Stimulated activated naive CD4-positive, alpha-beta T cell (primary cell): ENCODE measurements around the gene WBP4.
"Not testable (repeated sequence)": the region's sequence is repeated elsewhere in the genome, so short reads cannot be mapped to it uniquely, and the experiment has no call there.

Experiments used
- DNase-seq, 6 experiments: peaks; one replicate each; lab custom pipeline; 2025; lab: John Stamatoyannopoulos, UW

WBP4 gene, protein sequence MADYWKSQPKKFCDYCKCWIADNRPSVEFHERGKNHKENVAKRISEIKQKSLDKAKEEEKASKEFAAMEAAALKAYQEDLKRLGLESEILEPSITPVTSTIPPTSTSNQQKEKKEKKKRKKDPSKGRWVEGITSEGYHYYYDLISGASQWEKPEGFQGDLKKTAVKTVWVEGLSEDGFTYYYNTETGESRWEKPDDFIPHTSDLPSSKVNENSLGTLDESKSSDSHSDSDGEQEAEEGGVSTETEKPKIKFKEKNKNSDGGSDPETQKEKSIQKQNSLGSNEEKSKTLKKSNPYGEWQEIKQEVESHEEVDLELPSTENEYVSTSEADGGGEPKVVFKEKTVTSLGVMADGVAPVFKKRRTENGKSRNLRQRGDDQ

DNA sequence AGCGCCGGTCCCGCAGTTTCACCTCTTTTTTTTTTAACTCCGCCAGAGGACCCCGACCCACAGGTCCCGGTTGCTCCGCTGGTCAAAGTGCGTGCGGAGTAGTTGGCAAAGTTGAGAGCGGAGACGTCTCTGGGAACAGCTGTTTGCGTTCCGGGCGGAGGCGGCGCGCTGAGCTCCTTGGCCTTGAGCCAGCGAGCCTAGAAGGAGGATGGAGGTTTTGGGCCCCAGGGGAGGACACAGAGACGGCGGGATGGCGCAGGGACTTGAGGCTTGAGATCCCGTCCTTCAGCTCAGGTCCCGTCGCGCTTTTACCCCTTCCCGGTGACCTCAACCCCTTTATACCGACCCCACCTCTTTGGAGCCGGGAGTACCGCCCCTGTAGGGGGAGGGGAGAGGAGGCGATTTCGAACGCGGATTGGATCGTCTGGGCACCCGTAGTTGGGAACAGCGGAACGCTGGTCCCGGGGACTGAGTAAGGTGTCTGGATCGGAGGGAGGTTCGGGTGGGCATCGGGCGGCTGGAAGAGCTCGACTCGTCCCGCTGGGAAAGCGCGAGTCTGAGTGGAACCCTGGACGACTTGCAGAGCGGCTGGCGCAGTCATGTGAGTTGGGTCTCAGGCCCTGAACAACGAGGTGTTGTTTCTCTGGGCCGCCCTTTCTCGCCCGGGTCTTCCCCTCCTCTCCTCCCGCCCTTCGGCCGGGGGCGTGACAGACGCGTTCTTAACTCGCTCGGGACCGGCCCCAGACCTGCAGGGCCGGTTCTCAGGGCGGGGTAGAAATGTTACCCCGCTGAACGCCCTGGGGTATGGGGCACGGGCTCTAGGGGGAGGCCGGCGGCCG lies at the start of gene WBP4:
WBP4 (plus strand) TSS at position 435 of the 839 bp plus-strand sequence; CDS start at position 600, 165 bp downstream.
- DNase-seq = peak; percentile 83 to 99 (median 94)

DNA sequence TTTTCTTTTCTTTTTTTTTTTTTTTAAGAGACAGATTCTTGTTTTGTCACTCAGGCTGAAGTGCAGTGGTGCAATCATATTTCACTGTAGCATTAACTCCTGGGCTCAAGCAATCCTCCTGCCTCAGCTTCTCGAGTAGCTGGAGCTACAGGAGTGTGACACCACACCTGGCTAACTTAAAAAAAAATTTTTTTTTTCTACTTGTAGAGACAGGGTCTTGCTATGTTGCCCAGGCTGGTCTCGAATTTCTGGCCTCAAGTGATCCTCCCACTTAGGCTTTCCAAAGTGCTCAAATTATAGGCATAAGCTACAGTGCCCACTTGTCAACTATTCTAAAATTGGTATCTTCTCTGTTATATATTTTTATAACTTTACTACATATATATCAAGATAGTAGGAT lies 48.8 kb upstream of the WBP4 start:
- DNase-seq = no peak

DNA sequence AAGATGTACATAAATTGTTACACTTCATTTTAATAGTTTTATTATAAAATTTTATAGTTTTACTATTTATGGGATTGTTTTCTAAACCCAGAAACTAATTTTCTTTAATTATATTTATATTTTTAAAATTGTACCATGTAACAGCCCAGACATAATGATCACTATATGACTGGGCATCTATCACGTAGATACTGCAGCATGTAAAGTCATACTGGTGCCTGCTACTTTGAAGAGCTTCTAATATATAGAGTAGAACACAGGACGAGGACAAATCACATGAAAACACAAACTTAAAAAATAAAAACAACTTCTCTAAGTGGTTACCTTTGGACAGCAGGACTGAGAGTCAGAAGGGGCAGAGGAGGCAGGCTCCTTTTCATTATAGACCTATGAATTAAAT lies 47.5 kb upstream of the WBP4 start:
- DNase-seq = no peak

DNA sequence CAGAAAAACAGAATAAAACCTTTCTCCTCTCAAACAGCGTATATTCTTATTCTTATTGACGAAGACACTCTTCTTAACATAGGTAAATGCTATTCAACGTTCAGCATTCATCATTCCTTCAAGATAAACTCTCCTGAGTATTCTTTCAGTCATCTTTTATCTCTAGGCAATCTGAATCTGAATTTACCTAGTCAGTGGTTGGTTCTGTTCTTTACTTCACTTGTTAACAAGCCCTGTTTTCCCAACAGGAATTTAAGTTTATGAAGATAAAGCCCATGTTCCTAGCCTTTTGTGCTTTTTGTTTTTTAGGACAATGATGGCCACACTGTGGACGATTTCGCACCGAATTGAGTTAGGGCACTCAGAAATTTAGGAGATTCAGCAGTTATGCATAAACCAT lies 45.4 kb upstream of the WBP4 start:
- DNase-seq = no peak

DNA sequence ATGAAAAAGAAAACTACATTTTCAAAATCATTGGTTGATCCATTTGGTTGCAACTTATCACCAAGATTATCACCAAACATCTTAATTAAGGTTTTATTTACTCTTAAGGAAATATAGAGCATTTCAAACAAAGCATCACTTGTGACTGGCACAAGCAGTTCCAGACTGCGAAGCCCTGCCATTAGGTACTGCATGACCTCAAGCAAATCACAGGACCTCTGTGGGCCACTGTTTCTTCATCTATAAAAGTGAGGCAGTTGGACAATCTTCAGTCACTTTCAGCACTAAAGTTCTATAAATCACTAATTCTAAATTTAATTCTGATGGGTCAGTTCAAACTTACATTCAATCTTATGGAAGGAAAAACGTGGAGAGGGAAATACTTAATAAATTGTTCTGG lies 44.1 kb upstream of the WBP4 start:
- peak in 3 of 6 experiments; percentile 16 to 27 (median 17) for DNase-seq

DNA sequence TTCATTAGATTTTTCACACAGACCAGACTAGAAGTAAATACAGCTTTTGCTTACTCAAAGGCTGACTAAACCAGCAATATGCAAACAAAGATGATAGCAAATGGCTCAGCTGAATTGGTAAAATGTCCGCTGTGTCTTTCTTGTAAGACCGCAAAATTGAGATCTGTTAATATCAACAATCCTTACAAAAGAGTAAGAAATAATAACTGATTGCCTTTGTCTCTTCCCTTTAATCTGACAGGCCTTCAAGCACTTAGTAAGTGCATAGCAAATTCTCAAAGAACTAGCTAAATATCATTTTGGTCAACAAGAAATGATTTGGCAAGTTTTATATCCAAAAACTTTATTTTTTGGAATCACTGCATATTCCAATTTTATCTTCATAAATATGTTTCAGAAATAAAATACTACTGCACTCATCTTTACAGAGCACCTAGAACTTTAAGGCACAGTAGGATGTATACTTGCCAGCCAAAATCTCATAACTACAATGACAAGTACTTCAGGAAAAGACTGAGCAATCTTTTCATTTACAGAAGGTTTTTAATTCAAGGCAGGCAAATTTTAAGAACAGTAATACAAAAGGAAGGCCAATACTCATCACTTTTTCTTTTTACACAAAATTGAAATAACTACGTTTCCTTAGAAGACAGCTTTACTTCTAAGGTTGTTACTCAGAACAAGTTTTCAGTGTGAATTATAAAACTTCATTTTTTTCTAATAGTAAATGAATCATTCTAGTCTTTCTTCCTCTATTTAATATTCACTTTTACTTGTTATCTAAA lies 43.3 kb upstream of the WBP4 start:
- DNase-seq = peak in 1 of 6 experiments; percentile 32

DNA sequence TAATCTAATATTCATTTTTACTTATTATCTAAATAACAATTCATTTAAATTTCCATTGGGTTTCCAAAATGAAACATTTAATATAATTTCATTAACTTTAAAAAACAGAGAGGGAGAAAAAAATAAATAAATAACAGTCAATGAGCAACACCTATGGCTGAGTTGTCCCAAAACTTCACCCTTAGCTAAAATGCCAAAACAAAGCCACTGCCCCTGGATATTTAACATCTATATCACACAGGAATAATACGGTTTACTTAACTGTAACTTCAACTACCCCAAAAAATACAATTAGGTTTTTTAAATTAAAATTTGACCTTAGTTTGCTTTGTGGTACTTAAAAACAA lies 42.7 kb upstream of the WBP4 start:
- no peak for DNase-seq

DNA sequence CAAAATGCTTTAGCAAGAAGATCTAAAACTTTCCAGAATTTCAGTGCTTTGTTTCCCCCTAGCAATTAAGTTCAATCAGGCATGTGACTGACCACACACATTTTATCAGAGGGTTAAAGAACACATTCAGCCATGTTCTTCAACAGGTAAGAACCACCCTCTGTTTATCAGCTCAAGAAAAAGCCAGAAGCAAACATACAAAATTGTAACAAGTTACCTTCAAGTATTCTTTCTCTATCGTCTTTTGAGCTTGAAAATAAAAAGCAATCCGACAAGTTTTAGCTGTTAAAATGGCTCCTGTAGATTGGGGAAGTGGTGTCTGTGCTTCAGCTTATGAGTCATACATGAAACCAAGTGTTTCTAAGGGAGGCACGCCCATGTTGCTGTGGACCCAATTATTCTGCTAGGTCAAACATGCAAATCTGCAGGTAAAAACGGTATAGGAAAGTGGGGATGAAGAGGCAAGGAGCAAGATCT lies 42.3 kb upstream of the WBP4 start, which contains the start of gene ELF1:
ELF1 (minus strand) TSS at position 306 of the 477 bp plus-strand sequence. CDS start 37,262 bp downstream, outside the sequence.
- peak in 5 of 6 experiments; percentile 39 to 77 (median 66) for DNase-seq

DNA sequence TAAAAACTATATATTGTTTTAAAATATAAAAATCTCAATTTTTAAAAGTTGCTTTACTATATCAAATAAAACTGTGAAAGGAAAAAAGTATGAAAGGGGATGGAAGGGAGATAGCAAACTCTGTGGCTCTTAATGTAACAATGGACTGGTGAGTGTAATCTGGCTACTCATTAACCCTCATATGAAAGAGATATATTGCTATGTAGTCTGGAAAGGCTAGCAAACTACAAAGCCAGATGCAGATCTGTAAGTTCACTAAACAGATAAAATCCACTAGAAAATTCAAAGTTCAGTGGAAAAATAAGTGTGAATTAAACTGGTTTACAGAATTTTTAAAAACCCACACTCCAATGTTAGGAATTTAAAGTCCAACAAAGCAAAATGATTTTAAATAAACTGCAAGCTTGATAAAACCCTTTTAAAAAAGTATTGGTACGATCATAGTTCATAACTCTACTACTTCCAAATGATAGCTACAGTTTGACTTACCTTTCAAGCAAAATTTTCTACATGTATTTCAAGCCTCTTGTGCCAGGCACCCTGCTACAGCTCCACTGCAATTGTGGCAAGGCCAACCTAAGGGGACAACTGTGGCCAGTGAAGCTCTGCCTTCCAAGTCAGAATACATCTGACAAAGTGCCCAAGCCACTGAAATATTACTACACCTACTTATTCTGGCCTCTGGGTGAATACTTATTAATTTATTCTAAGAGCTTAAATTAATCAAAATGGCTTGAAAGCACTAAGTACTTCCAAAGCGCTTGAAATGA lies 41.5 kb upstream of the WBP4 start:
- no peak for DNase-seq

DNA sequence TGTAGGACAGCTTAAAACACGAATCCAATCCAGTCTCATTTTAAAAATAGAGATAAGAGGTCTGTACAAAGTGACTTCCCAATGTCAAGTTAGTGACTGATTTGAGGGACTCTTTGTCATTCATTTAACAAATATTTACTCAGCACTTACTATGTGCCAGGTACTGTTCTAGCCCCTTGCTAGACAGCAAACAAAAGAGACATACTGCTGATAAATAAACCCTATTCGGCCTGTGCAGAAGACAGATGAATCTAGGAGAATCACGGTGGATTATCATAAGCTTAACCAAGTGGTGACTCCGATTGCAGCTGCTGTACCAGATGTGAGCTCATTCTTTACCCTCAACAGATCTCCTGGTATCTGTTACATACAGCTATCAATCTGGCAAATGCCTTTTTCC lies 35.8 kb upstream of the WBP4 start:
- no peak for DNase-seq

DNA sequence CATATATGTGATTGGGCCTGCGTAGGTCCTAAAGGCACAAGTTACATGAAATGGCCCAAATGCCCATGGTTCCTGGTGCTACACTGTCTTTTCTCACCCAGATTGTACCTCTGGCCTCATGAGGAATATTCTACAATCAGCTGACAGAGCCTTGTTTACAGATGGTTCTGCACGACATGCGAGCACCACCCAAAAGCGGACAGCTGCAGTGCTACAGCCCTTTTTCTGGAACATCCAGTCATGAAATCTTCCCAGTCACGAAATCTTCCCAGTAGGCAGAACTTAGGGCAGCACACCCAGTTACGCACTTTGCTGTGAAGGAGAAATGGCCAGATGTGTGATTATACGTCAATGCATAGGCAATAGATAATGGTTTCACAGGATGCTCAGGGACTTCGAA lies 34.5 kb upstream of the WBP4 start:
- no peak for DNase-seq

DNA sequence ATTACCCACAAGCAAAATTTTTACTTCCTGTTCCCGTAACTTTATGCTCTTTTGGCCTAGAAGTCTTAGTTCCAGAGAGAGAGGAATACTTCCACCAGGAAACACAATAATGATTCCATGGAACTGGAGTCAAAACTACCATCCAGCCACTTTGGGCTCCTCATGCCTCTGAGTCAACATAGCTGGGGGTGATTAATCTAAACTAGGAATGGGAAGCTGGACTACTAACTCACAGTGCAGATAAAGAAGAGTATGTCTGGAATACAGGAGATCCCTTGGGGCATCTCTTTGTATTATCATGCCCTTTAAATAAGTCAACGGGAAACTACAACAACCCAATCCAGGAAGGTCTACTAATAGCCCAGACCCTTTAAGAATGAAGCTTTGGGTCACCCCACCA lies 33.3 kb upstream of the WBP4 start:
- DNase-seq = no peak

DNA sequence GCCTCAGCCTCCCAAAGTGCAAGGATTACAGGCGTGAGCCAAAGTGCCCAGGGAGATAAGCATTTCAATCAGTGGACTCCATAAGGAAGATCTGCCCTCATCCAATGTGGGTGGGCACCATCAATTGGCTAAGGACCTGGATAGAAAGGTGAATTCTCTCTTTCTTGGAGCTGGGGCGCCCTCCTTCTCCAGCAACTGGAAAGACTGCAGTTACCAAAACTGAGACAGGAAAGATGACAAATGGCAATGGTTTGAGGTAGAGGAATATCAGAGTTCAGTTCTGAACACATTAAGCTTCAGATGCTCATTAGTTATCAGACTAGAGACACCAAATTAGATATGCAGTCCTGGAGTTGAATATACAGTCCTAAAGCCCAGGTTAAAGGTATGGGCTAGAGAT lies 31.7 kb upstream of the WBP4 start:
- DNase-seq = no peak

DNA sequence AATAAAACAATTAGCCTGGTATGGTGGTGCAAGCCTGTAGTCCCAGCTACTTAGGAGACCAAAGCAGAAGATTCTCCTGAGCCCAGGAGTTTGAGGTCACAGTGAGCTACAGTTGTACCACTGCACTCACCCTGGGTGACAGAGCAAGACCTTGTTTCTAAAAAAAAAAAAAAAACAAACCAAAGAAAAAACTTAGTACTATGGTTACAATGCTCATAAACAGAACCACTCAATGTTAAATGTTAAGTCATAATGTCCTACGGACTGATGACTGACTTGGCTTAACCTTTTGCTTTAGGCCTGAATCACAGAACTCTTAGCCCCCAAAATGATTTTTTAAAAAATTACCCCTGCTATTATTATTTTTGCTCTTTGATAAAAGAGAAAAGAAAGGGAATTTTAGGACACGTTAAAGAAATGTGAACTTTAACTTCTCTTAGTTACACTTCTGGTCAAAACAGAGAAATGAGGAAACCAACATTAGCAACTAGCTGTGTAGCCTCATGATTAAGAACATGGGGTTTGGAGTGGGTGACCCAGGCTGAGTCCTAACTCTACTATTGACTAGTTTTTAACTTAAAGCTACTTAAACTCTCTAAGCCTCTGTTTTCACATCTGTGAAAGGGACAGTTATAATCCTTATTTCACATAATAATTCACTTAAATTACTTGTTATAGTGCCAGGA lies 28.5 kb upstream of the WBP4 start:
- no peak for DNase-seq

DNA sequence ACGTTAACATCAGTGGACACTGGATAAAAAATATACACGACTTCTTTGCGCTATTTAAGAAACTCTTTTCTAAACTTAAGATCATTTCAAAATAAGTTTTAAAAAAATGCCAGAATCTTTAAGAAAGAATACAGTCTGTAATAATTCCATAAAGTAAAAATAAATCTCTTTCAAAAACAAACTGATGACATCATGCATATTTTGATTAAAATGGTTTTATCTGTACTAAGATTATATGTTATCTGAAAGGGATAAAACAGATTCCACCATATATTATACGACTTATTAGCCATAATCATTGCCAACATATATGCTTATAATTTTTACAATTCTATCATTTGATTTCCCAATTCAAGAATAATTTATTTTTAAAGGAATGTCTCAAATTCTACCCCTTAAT lies 26.9 kb upstream of the WBP4 start:
- DNase-seq = no peak

DNA sequence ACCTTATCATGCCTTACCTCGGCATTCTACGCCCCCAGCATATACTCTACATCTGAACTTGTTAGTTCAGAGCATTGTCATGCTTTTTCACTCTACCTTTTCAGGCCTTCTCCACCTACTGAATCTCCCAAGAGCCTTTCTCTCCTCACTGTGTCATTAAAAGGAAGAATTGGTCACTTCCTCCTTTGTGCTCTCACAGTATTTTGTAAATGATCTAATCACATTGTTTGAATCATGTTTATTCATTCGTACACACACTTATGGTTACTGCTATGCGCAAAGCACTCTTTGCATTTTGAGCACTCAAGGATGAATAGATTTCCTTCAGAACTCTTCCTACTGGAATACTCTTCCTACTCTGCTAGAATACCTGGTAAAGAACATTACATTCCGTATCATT lies 26.4 kb upstream of the WBP4 start:
- no peak for DNase-seq

DNA sequence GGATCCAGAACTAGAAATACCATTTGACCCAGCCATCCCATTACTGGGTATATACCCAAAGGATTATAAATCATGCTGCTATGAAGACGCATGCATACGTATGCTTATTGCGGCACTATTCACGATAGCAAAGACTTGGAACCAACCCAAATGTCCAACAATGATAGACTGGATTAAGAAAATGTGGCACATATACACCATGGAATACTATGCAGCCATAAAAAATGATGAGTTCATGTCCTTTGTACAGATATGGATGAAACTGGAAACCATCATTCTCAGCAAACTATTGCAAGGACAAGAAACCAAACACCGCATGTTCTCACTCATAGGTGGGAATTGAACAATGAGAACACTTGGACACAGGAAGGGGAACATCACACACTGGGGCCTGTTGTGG lies 24.8 kb upstream of the WBP4 start:
- not testable (repeated sequence) for DNase-seq

DNA sequence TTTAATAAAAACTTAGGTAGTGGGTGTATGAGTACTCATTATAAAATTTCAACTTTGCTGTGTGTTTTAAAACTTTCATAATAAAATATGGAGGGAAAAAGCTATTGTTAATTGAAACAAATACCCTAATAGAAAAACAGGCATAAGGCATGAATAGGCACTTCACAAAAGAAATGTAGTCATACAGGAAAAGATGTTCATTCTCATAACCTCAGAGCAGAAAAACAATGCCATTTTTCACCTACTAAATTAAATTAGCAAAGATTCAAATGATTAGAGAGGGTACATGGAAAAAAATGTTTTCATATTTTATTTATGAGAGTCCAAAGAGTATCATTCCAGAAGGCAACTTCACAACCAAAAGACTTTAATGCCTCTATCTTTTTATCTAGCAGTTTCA lies 21.6 kb upstream of the WBP4 start:
- DNase-seq = no peak

DNA sequence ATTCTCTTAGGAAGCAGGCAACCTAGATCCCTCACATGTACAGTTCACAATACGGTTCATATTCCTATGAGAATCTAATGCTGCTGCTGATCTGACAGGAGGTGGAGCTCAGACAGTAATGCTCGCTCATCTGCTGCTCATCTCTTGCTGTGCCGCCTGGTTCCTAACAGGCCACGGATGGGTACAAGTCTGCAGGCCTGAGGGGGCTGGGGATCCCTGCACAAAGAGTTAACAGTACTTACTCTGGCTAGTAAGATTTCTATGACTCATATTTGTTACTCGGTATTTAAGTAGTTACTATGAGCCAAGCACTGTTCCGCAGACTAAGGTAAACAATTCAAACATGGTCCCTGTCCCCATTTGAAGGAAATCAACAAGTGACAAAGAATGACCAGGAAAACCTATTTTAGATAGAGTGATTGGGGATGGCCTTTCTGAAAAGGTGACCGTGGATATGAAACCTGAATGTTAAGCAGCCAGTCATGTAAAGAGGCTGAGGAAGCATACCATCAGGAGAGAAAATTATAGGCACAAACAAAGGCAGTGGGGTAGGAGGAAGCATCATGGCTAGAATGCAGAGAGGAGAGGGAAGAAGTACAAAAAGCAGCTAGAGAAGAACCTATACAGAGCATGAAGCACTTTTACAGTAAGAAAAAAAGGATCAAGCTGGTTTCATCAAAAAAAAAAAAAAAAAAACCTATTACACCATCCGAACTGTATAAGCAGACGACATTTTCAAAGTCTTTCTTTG lies 20.6 kb upstream of the WBP4 start:
- no peak for DNase-seq

DNA sequence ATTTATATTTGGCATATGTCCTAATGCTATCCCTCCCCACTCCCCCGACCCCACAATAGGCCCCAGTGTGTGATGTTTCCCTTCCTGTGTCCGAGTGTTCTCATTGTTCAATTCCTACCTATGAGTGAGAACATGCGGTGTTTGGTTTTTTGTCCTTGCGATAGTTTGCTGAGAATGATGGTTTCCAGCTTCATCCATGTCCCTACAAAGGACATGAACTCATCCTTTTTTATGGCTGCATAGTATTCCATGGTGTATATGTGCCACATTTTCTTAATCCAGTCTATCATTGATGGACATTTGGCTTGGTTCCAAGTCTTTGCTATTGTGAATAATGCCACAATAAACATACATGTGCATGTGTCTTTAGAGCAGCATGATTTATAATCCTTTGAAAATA lies 18.9 kb upstream of the WBP4 start:
- DNase-seq = not testable (repeated sequence)
